Fibroblast of pulmonary artery (primary cell): ENCODE data around the gene PLA2G4C.
"Not testable (repeated sequence)": the region's sequence is repeated elsewhere in the genome, so short reads cannot be mapped to it uniquely, and the experiment has no call there.

Experiments
- DNase-seq: peaks from one replicate; pipeline ENCODE4 v3.0.0-alpha.2; 2010; ENCODE audit warnings: low read depth
- H3K4me3 ChIP-seq: replicated peaks from 2 replicates; pipeline ENCODE4 v1.5.1; 2011; ENCODE audit warnings: low read depth, mild to moderate bottlenecking, control low read depth, low read length, moderate library complexity
- TF ChIP-seq, protein P1 (sequence below): IDR thresholded peaks from 2 replicates; pipeline ENCODE4 v1.5.1; 2011; ENCODE audit warnings: mild to moderate bottlenecking, control low read depth, low read length, inconsistent platforms; ENCODE audit errors: missing control alignments

The PLA2G4C gene

GRCh38 chr19:48095612-48096175 lies 14.9 kb downstream of the PLA2G4C start:
- no peak for DNase-seq
- TF ChIP-seq, protein P1, sequence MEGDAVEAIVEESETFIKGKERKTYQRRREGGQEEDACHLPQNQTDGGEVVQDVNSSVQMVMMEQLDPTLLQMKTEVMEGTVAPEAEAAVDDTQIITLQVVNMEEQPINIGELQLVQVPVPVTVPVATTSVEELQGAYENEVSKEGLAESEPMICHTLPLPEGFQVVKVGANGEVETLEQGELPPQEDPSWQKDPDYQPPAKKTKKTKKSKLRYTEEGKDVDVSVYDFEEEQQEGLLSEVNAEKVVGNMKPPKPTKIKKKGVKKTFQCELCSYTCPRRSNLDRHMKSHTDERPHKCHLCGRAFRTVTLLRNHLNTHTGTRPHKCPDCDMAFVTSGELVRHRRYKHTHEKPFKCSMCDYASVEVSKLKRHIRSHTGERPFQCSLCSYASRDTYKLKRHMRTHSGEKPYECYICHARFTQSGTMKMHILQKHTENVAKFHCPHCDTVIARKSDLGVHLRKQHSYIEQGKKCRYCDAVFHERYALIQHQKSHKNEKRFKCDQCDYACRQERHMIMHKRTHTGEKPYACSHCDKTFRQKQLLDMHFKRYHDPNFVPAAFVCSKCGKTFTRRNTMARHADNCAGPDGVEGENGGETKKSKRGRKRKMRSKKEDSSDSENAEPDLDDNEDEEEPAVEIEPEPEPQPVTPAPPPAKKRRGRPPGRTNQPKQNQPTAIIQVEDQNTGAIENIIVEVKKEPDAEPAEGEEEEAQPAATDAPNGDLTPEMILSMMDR, result no peak
- no peak overlapping the region for H3K4me3 ChIP-seq

- H3K4me3 ChIP-seq, result no peak overlapping the region
- TF ChIP-seq, protein P1, result no peak
- DNase-seq, result no peak
Measured at GRCh38 chr19:48094855-48095203, 15.8 kb downstream of the PLA2G4C start.

- TF ChIP-seq, protein P1, result no peak
- DNase-seq, result no peak
- no peak overlapping the region for H3K4me3 ChIP-seq
Measured at GRCh38 chr19:48094129-48094854, 16.3 kb downstream of the PLA2G4C start.

DNA sequence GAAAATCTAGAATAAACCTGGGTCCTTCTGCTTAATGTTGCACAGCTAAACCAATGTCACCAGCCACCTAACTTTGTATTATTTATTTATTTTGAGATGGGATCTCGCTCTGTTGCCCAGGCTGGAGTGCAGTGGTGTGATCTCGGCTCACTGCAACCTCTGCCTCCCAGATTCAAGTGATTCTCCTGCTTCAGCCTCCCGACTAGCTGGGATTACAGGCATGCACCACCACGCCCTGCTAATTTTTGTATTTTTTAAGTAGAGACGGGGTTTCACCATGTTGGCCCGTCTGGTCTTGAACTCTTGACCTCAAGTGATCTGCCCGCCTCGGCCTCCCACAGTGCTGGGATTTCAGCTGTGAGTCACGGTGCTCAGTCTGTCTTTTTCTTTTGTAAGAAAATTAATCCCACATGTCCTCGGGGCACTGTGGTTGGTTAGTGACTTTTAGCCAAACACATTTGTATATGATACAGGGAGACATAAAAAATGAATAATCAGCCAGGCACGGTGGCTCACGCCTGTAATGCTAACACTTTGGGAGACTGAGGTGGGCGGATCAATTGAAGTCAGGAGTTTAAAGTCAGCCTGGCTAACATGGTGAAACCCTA lies 19.4 kb downstream of the PLA2G4C start:
- H3K4me3 ChIP-seq, result not testable (repeated sequence)
- peak; percentile 25 for DNase-seq

DNA sequence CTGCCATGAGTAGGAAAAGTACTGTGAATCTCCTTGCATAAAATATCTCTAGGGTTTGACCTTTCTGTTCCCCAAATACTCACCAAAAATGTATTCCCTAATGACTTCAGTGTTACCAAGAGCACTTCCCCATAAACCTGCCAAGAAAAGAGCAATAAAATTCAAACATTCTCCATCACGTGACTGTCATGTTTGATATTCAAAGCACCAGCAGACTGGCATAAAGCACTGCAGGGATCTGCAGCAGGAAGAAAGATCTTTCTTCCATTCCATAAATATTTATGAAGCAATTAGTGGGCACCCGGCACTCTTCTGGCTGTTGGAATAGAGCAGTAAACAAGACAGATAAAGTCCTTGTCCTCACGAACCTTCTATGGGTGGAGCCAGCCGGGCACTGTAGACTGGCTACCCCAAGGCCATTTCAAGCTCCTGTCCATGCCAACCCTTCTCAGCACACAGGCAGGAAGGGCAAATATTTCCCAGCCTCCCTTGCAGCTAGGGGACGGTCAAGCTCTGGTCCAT lies 20.3 kb downstream of the PLA2G4C start:
- TF ChIP-seq, protein P1, result no peak
- DNase-seq, result no peak
- no peak overlapping the region for H3K4me3 ChIP-seq

GRCh38 chr19:48088991-48089390 lies 21.6 kb downstream of the PLA2G4C start:
- DNase-seq, H3K4me3 ChIP-seq: not testable (repeated sequence)

DNA sequence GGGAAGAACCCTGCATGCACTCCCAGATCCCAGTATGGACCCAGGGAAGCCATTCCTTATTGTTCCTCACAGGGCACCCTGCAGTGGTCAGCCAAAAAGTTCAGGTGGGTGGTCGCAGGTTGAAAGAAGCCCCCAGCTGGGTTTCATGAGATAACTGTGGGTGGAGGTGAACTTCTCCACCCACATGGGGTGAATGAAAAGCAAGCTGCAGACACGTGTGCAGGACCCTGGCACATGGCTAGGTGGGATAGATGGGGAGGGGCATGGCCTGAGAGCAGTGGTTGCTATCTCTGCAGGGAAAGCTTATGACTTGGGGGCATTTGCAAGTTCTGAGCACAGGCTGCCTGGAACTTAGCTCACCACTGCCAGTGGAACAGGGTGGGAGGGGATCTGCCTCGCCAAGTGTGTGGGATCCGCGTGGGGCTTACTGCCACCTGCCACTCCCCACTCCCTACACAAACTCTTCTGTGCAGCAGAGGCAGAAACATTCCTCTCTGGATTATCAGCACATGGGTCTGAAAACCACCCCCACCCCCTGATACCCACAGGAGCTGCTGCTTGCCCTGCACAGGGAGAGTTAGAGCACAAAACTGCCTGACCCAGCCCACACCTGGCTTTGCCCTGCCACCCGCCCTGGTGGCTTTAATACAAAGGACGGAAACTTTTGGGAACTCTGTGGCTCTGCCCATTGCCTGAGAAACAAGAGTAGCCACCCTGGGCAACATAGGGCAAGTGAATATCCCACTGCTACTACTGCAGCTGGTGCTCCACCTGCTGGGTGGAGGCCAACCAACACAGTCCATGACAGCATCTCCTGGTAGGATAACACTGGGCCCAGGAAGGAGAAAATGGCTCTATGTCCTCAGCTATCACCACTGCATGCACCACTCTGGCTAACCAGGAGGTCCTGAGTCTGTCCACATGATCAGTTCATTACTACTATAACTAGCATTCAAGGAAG lies 24.4 kb downstream of the PLA2G4C start:
- H3K4me3 ChIP-seq, result no peak overlapping the region
- TF ChIP-seq, protein P1, result no peak
- DNase-seq, result no peak
